SK-N-SH treated with all-trans-retinoic acid at 6 μM for 48 hours (cell line): ENCODE measurements around the gene DRD4.

Experiments
- ATAC-seq: fragments of 200-7000 bp; cut with Tn5 transposase; 3 replicates; pipeline ENCODE4 v1.9.1; 2020; ENCODE audit warnings: mild to moderate bottlenecking, moderate library complexity
- ARNTL ChIP-seq: fragments of 450-650 bp; formaldehyde crosslinking; IDR thresholded peaks from 2 replicates; pipeline ENCODE4 v1.5.0; 2020; ENCODE audit warnings: low read depth, mild to moderate bottlenecking, moderate library complexity, borderline replicate concordance
- BACH2 ChIP-seq: fragments of 250-450 bp; sonication (Bioruptor Pico); IDR thresholded peaks from 2 replicates; pipeline ENCODE4 v1.9.0; 2021; ENCODE audit warnings: mild to moderate bottlenecking, borderline replicate concordance
- CSDC2 ChIP-seq: fragments of 250-450 bp; sonication (Bioruptor Pico); IDR thresholded peaks from 2 replicates; pipeline ENCODE4 v1.5.0; 2020; ENCODE audit warnings: mild to moderate bottlenecking, moderate library complexity
- ESRRG ChIP-seq: fragments of 250-450 bp; sonication (Bioruptor Pico); IDR thresholded peaks from 2 replicates; pipeline ENCODE4 v1.6.1; 2021; ENCODE audit warnings: mild to moderate bottlenecking
- GLIS3 ChIP-seq: fragments of 250-450 bp; sonication (Bioruptor Pico); IDR thresholded peaks from 2 replicates; pipeline ENCODE4 v1.5.0; 2020; ENCODE audit warnings: mild to moderate bottlenecking, moderate library complexity
- ISL1 ChIP-seq: fragments of 250-450 bp; sonication (Bioruptor Pico); IDR thresholded peaks from 2 replicates; pipeline ENCODE4 v2.1.2; 2022; ENCODE audit warnings: mild to moderate bottlenecking, moderate library complexity
- OSR1 ChIP-seq: fragments of 250-450 bp; sonication (Bioruptor Pico); IDR thresholded peaks from 2 replicates; pipeline ENCODE4 v1.8.0; 2022; ENCODE audit warnings: moderate library complexity, mild to moderate bottlenecking, inconsistent platforms
- PPARA ChIP-seq: fragments of 250-450 bp; sonication (Bioruptor Pico); IDR thresholded peaks from 2 replicates; pipeline ENCODE4 v1.5.0; 2020; ENCODE audit warnings: mild to moderate bottlenecking, borderline replicate concordance
- RARB ChIP-seq: fragments of 250-450 bp; sonication (Bioruptor Pico); IDR thresholded peaks from 2 replicates; pipeline ENCODE4 v1.8.0; 2021; ENCODE audit warnings: mild to moderate bottlenecking, moderate library complexity
- SNAI2 ChIP-seq: fragments of 250-450 bp; sonication (Bioruptor Pico); IDR thresholded peaks from 2 replicates; pipeline ENCODE4 v1.5.0; 2020; ENCODE audit warnings: mild to moderate bottlenecking, moderate library complexity
- TCF4 ChIP-seq: fragments of 250-450 bp; sonication (Bioruptor Pico); IDR thresholded peaks from 2 replicates; pipeline ENCODE4 v1.8.0; 2021; ENCODE audit warnings: mild to moderate bottlenecking, moderate library complexity, borderline replicate concordance
- TOX ChIP-seq: fragments of 250-450 bp; sonication (Bioruptor Pico); IDR thresholded peaks from 2 replicates; pipeline ENCODE4 v1.8.0; 2021; ENCODE audit warnings: mild to moderate bottlenecking, moderate library complexity, borderline replicate concordance
- ZFP3 ChIP-seq: fragments of 250-450 bp; sonication (Bioruptor Pico); IDR thresholded peaks from 2 replicates; pipeline ENCODE4 v1.5.0; 2020; ENCODE audit warnings: mild to moderate bottlenecking, moderate library complexity
- ZFP30 ChIP-seq: fragments of 450-650 bp; formaldehyde crosslinking; IDR thresholded peaks from 2 replicates; pipeline ENCODE4 v1.5.0; 2022; ENCODE audit warnings: mild to moderate bottlenecking, moderate library complexity
- ZNF565 ChIP-seq: fragments of 450-650 bp; formaldehyde crosslinking; conservative IDR thresholded peaks from 2 replicates; pipeline ENCODE4 v1.5.0; 2020; ENCODE audit warnings: low read depth, mild to moderate bottlenecking, moderate library complexity
- ZNF70 ChIP-seq: fragments of 450-650 bp; formaldehyde crosslinking; IDR thresholded peaks from 2 replicates; pipeline ENCODE4 v1.5.0; 2020; ENCODE audit warnings: mild to moderate bottlenecking, moderate library complexity
- ZNF8 ChIP-seq: fragments of 450-650 bp; formaldehyde crosslinking; IDR thresholded peaks from 2 replicates; pipeline ENCODE4 v1.5.0; 2020; ENCODE audit warnings: mild to moderate bottlenecking, moderate library complexity
- TF ChIP-seq, protein P1 (sequence below): fragments of 250-450 bp; sonication (Bioruptor Pico); IDR thresholded peaks from 2 replicates; pipeline ENCODE4 v1.8.0; 2020; ENCODE audit warnings: mild to moderate bottlenecking, moderate library complexity, borderline replicate concordance
- TF ChIP-seq, protein P2 (sequence below): fragments of 250-450 bp; sonication (Bioruptor Pico); IDR thresholded peaks from 2 replicates; pipeline ENCODE4 v1.8.0; 2021; ENCODE audit warnings: low read depth, mild to moderate bottlenecking, moderate library complexity, borderline replicate concordance
- TF ChIP-seq, protein P3 (sequence below): fragments of 250-450 bp; sonication (Bioruptor Pico); IDR thresholded peaks from 2 replicates; pipeline ENCODE4 v1.5.1; 2020; ENCODE audit warnings: low read depth, mild to moderate bottlenecking, moderate library complexity
- TF ChIP-seq, protein P4 (sequence below): fragments of 250-450 bp; sonication (Bioruptor Pico); IDR thresholded peaks from 2 replicates; pipeline ENCODE4 v1.5.1; 2021; ENCODE audit warnings: mild to moderate bottlenecking, moderate library complexity
- TF ChIP-seq, protein P5 (sequence below): fragments of 250-450 bp; sonication (Bioruptor Pico); IDR thresholded peaks from 2 replicates; pipeline ENCODE4 v1.5.0; 2020; ENCODE audit warnings: mild to moderate bottlenecking, moderate library complexity

Gene DRD4

DNA sequence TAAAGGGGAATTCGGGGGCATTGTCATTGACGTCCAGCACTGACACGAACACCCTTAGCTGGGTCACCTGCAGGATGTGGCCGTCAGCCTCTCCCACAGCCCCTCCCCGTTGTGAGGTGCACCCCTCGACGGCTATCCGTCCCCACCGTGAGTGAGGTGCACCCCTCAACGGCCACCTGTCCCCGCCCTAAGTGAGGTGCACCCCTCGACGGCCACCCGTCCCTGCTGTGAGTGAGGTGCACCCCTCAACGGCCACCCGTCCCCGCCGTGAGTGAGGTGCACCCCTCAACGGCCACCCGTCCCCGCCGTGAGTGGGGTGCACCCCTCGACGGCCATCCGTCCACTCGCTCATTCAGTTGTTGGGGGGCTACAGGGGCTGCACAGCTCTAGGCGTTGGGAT is 15.2 kb upstream of the DRD4 start:
- ATAC-seq: no peak
- TF ChIP-seq ZNF8 (CRISPR knock-in tag): no peak
- TF ChIP-seq, protein P1, sequence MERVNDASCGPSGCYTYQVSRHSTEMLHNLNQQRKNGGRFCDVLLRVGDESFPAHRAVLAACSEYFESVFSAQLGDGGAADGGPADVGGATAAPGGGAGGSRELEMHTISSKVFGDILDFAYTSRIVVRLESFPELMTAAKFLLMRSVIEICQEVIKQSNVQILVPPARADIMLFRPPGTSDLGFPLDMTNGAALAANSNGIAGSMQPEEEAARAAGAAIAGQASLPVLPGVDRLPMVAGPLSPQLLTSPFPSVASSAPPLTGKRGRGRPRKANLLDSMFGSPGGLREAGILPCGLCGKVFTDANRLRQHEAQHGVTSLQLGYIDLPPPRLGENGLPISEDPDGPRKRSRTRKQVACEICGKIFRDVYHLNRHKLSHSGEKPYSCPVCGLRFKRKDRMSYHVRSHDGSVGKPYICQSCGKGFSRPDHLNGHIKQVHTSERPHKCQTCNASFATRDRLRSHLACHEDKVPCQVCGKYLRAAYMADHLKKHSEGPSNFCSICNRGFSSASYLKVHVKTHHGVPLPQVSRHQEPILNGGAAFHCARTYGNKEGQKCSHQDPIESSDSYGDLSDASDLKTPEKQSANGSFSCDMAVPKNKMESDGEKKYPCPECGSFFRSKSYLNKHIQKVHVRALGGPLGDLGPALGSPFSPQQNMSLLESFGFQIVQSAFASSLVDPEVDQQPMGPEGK (CRISPR knock-in tag): no peak
- TF ChIP-seq, protein P2, sequence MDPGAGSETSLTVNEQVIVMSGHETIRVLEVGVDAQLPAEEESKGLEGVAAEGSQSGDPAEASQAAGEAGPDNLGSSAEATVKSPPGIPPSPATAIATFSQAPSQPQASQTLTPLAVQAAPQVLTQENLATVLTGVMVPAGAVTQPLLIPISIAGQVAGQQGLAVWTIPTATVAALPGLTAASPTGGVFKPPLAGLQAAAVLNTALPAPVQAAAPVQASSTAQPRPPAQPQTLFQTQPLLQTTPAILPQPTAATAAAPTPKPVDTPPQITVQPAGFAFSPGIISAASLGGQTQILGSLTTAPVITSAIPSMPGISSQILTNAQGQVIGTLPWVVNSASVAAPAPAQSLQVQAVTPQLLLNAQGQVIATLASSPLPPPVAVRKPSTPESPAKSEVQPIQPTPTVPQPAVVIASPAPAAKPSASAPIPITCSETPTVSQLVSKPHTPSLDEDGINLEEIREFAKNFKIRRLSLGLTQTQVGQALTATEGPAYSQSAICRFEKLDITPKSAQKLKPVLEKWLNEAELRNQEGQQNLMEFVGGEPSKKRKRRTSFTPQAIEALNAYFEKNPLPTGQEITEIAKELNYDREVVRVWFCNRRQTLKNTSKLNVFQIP: no peak
- TF ChIP-seq TOX (CRISPR knock-in tag): no peak
- TF ChIP-seq ARNTL: no peak
- TF ChIP-seq ISL1: no peak
- no peak for TF ChIP-seq SNAI2 (CRISPR knock-in tag)
- TF ChIP-seq GLIS3 (CRISPR knock-in tag): no peak
- TF ChIP-seq ZNF70 (CRISPR knock-in tag): no peak
- no peak for TF ChIP-seq ZNF565 (CRISPR knock-in tag)
- TF ChIP-seq, protein P3, sequence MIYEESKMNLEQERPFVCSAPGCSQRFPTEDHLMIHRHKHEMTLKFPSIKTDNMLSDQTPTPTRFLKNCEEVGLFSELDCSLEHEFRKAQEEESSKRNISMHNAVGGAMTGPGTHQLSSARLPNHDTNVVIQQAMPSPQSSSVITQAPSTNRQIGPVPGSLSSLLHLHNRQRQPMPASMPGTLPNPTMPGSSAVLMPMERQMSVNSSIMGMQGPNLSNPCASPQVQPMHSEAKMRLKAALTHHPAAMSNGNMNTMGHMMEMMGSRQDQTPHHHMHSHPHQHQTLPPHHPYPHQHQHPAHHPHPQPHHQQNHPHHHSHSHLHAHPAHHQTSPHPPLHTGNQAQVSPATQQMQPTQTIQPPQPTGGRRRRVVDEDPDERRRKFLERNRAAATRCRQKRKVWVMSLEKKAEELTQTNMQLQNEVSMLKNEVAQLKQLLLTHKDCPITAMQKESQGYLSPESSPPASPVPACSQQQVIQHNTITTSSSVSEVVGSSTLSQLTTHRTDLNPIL (CRISPR knock-in tag): no peak
- no peak for TF ChIP-seq ZFP30 (CRISPR knock-in tag)
- TF ChIP-seq, protein P4, sequence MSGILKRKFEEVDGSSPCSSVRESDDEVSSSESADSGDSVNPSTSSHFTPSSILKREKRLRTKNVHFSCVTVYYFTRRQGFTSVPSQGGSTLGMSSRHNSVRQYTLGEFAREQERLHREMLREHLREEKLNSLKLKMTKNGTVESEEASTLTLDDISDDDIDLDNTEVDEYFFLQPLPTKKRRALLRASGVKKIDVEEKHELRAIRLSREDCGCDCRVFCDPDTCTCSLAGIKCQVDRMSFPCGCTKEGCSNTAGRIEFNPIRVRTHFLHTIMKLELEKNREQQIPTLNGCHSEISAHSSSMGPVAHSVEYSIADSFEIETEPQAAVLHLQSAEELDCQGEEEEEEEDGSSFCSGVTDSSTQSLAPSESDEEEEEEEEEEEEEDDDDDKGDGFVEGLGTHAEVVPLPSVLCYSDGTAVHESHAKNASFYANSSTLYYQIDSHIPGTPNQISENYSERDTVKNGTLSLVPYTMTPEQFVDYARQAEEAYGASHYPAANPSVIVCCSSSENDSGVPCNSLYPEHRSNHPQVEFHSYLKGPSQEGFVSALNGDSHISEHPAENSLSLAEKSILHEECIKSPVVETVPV: no peak
- TF ChIP-seq, protein P5, sequence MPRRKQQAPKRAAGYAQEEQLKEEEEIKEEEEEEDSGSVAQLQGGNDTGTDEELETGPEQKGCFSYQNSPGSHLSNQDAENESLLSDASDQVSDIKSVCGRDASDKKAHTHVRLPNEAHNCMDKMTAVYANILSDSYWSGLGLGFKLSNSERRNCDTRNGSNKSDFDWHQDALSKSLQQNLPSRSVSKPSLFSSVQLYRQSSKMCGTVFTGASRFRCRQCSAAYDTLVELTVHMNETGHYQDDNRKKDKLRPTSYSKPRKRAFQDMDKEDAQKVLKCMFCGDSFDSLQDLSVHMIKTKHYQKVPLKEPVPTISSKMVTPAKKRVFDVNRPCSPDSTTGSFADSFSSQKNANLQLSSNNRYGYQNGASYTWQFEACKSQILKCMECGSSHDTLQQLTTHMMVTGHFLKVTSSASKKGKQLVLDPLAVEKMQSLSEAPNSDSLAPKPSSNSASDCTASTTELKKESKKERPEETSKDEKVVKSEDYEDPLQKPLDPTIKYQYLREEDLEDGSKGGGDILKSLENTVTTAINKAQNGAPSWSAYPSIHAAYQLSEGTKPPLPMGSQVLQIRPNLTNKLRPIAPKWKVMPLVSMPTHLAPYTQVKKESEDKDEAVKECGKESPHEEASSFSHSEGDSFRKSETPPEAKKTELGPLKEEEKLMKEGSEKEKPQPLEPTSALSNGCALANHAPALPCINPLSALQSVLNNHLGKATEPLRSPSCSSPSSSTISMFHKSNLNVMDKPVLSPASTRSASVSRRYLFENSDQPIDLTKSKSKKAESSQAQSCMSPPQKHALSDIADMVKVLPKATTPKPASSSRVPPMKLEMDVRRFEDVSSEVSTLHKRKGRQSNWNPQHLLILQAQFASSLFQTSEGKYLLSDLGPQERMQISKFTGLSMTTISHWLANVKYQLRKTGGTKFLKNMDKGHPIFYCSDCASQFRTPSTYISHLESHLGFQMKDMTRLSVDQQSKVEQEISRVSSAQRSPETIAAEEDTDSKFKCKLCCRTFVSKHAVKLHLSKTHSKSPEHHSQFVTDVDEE (CRISPR knock-in tag): no peak
- TF ChIP-seq RARB (CRISPR knock-in tag): no peak
- TF ChIP-seq TCF4: no peak
- TF ChIP-seq ZFP3 (CRISPR knock-in tag): no peak
- no peak for TF ChIP-seq PPARA
- TF ChIP-seq BACH2 (CRISPR knock-in tag): no peak

DNA sequence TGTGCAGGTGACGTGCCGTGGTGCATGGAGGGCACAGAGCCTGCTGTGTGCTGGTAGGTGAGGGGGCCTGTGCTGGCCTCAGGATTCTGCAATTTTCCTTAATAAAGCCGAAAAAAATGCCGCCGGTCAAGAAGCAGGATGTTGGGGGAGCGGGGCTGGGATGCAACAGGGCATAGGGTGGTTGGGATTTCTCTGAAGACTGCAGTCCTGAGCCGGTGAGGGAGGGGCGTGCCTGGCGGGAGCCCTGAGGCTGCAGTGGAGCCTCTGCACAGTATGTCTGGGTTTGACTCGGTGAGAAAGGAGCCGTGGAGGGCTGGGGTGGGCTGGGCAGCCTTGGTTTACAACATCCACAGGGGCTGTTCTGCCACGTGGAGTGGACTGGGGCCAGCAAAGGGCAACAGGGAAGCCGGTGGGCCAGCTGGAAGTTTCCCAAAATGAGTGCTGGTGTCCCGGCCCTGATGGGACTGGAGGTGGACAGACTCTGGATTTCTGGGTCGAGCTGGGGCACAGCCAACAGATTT is 13.7 kb upstream of the DRD4 start:
- TF ChIP-seq, protein P3 (CRISPR knock-in tag): no peak
- no peak for TF ChIP-seq TCF4
- no peak for TF ChIP-seq CSDC2 (CRISPR knock-in tag)
- TF ChIP-seq, protein P5 (CRISPR knock-in tag): no peak
- no peak for TF ChIP-seq OSR1 (CRISPR knock-in tag)
- TF ChIP-seq, protein P1 (CRISPR knock-in tag): no peak
- TF ChIP-seq ESRRG: no peak
- TF ChIP-seq, protein P2: no peak
- TF ChIP-seq ZNF8 (CRISPR knock-in tag): no peak
- TF ChIP-seq ARNTL: no peak
- no peak for TF ChIP-seq ZFP3 (CRISPR knock-in tag)
- TF ChIP-seq, all 23 proteins: peak for 0
- ATAC-seq: no peak
